Adrenal gland (tissue), 5 donors: ENCODE results near the gene SMIM1.

Source experiments
- POLR2A ChIP-seq, 2 donors: fragments of 450-650 bp; IDR thresholded peaks; one replicate each; pipeline ENCODE4 v1.6.1; 2017; ENCODE audit warnings: antibody characterized with exemption in 2 of 2, mild to moderate bottlenecking in 2 of 2, moderate library complexity in 1 of 2
- TF ChIP-seq, protein P1 (sequence below), 6 experiments: fragments of 450-650 bp in 4 of 6; fragments of 200-600 bp in 2 of 6; sonication (generic) in 1 of 6; IDR thresholded peaks; 1 replicate in 5 of 6; 2 replicates in 1 of 6; pipeline versions ENCODE4 v1.5.1 to v1.8.0; 2016 to 2021; ENCODE audit warnings: antibody characterized with exemption in 6 of 6, mild to moderate bottlenecking in 2 of 6, moderate library complexity in 1 of 6
- donor health status: DM: no; HTN: no; CAD: no.

DNA sequence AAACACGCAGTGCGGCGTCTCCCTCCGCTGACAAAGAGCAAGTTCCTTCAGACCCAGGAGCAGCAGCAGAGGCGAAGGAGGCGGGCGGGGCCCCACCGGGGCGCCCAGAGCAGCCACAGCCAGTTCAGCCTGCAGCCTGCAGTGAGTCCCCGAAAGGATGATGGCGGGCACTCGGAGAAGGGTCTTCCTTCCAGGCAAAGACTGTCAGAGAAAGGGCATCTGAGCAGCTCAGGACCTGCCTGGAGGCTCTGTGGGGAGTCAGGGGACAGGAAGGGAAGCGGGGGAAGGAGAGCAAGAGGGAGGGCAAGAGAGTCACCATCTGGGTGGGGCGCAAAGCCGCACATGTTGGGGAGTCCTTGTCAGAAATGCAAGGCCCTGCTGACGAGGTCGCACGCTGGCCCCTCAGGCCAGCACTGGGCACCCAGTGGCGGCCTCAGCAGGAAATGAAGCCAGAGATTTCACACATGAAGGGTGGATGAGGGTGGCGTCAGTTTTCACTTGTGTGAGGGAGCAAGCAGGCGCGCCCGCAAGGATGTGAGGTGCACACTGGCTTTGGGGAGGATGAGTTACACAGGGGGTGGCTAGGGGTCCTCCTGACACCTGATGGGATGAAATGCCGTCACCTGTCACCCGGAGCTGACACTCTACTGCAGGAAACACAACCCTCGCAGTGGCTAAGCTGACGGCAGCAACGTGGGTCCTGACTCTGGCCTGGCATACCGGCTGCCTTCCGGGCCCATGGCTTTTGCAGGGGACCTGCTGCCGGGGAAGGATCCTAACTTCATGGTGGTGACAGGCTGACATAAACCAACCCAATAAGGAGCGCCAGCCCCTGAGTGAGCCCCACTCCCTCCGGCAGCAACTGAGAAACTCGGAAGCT, 17.1 kb downstream of the SMIM1 start:
- TF ChIP-seq POLR2A (IDR thresholded peaks at IDR 0.05): no peak
- TF ChIP-seq, protein P1, sequence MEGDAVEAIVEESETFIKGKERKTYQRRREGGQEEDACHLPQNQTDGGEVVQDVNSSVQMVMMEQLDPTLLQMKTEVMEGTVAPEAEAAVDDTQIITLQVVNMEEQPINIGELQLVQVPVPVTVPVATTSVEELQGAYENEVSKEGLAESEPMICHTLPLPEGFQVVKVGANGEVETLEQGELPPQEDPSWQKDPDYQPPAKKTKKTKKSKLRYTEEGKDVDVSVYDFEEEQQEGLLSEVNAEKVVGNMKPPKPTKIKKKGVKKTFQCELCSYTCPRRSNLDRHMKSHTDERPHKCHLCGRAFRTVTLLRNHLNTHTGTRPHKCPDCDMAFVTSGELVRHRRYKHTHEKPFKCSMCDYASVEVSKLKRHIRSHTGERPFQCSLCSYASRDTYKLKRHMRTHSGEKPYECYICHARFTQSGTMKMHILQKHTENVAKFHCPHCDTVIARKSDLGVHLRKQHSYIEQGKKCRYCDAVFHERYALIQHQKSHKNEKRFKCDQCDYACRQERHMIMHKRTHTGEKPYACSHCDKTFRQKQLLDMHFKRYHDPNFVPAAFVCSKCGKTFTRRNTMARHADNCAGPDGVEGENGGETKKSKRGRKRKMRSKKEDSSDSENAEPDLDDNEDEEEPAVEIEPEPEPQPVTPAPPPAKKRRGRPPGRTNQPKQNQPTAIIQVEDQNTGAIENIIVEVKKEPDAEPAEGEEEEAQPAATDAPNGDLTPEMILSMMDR (IDR thresholded peaks at IDR 0.05): no peak
